IMR-90 (cell line): ENCODE measurements around the gene ANKK1.

Source experiments
- CEBPB ChIP-seq: IDR thresholded peaks from 2 replicates; pipeline ENCODE4 v1.6.1; 2012; ENCODE audit warnings: low read depth, low read length, improper control_type of control experiment
- CHD1 ChIP-seq: IDR thresholded peaks from 2 replicates; pipeline ENCODE4 v1.6.1; 2012; ENCODE audit warnings: low read depth, low read length, improper control_type of control experiment
- MAFK ChIP-seq: IDR thresholded peaks from 2 replicates; pipeline ENCODE4 v1.6.1; 2012; ENCODE audit warnings: low read depth, low read length, improper control_type of control experiment
- MXI1 ChIP-seq: IDR thresholded peaks from 2 replicates; pipeline ENCODE4 v1.6.1; 2012; ENCODE audit warnings: low read depth, mild to moderate bottlenecking, low read length, moderate library complexity, borderline replicate concordance
- POLR2A ChIP-seq: IDR thresholded peaks from 2 replicates; pipeline ENCODE4 v1.6.1; 2012; ENCODE audit warnings: mild to moderate bottlenecking, low read depth, low read length
- RAD21 ChIP-seq: IDR thresholded peaks from 2 replicates; pipeline ENCODE4 v1.6.1; 2012; ENCODE audit warnings: low read length, improper control_type of control experiment
- RFX5 ChIP-seq: IDR thresholded peaks from 2 replicates; pipeline ENCODE4 v1.8.0; 2012; ENCODE audit warnings: low read depth, mild to moderate bottlenecking, low read length, moderate library complexity
- SMC3 ChIP-seq: fragments of 150-350 bp; IDR thresholded peaks from 2 replicates; pipeline ENCODE4 v1.6.1; 2016; ENCODE audit warnings: low read depth, mild to moderate bottlenecking, antibody characterized with exemption, low read length, moderate library complexity
- TF ChIP-seq, protein P1 (sequence below): conservative IDR thresholded peaks from 2 replicates; pipeline ENCODE4 v1.5.1; 2012; ENCODE audit warnings: mild to moderate bottlenecking, low read depth, low read length, improper control_type of control experiment
- TF ChIP-seq, protein P2 (sequence below): fragments of 150-350 bp; IDR thresholded peaks from 2 replicates; pipeline ENCODE4 v1.6.1; 2016; ENCODE audit warnings: low read depth, mild to moderate bottlenecking, low read length, moderate library complexity, borderline replicate concordance
- TF ChIP-seq, protein P3 (sequence below): fragments of 150-350 bp; IDR thresholded peaks from 2 replicates; pipeline ENCODE4 v1.6.1; 2017; ENCODE audit warnings: mild to moderate bottlenecking, antibody characterized with exemption, low read length, low read depth

DNA sequence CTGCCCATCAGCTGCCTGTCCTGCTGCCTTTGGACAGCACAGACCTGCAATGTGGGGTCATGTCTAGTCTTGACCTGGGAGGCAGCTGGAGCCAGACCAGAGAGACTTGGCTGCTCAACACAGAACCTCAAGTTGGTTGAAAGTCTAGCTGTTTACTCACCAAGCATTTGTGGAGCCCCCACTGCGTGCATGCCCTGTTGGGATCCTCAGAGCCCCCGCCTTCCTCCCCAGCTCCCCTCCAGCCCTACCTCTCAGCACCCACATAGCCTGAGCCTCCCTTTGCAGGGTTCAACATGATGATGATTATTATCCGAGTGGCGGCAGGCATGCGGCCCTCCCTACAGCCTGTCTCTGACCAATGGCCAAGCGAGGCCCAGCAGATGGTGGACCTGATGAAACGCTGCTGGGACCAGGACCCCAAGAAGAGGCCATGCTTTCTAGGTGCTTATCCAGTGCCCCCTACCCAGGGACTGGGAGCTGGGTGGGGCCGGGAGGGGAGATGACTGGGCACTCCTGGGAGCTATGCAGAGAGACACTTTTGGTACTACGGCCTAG is 8.3 kb downstream of the ANKK1 start:
- TF ChIP-seq RAD21 (no peak), RFX5 (no peak), CEBPB (no peak), POLR2A (no peak), SMC3 (no peak), CHD1 (no peak), MAFK (no peak), MXI1 (no peak)
- TF ChIP-seq, protein P1, sequence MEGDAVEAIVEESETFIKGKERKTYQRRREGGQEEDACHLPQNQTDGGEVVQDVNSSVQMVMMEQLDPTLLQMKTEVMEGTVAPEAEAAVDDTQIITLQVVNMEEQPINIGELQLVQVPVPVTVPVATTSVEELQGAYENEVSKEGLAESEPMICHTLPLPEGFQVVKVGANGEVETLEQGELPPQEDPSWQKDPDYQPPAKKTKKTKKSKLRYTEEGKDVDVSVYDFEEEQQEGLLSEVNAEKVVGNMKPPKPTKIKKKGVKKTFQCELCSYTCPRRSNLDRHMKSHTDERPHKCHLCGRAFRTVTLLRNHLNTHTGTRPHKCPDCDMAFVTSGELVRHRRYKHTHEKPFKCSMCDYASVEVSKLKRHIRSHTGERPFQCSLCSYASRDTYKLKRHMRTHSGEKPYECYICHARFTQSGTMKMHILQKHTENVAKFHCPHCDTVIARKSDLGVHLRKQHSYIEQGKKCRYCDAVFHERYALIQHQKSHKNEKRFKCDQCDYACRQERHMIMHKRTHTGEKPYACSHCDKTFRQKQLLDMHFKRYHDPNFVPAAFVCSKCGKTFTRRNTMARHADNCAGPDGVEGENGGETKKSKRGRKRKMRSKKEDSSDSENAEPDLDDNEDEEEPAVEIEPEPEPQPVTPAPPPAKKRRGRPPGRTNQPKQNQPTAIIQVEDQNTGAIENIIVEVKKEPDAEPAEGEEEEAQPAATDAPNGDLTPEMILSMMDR = no peak
- TF ChIP-seq, protein P2, sequence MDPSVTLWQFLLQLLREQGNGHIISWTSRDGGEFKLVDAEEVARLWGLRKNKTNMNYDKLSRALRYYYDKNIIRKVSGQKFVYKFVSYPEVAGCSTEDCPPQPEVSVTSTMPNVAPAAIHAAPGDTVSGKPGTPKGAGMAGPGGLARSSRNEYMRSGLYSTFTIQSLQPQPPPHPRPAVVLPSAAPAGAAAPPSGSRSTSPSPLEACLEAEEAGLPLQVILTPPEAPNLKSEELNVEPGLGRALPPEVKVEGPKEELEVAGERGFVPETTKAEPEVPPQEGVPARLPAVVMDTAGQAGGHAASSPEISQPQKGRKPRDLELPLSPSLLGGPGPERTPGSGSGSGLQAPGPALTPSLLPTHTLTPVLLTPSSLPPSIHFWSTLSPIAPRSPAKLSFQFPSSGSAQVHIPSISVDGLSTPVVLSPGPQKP = no peak
- TF ChIP-seq, protein P3, sequence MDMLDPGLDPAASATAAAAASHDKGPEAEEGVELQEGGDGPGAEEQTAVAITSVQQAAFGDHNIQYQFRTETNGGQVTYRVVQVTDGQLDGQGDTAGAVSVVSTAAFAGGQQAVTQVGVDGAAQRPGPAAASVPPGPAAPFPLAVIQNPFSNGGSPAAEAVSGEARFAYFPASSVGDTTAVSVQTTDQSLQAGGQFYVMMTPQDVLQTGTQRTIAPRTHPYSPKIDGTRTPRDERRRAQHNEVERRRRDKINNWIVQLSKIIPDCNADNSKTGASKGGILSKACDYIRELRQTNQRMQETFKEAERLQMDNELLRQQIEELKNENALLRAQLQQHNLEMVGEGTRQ = no peak
